Measurements from ENCODE around the gene LRP8. TPM values are rescaled to one million over a fixed set of nuclear protein-coding genes. Genes with fewer than 3 reads are reported as not detected.

The LRP8 gene
- total and polyA plus RNA-seq, 2 experiments from 2014 or later = 27.8 to 71.1 TPM

DNA sequence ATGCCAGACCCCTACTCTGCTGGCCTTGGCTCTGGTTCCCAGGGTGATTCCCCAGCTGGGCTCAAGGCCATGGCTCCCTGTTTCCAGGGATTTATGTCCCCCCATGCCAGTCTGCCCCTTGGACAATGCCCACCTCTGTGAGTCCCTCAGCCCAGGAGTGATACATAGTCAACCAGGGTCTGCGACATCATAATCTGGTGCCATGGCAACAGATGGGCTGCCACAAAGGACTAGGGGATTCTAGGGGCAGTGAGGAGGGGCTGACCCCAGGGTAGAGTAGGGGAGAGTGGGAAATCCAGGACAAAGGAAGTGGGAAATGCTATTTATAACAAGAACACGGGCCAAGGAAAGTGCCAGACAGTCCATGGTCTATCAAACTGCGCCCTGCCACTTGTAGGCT lies 33.8 kb downstream of the LRP8 start (continued):
- TF ChIP-seq, protein P1, sequence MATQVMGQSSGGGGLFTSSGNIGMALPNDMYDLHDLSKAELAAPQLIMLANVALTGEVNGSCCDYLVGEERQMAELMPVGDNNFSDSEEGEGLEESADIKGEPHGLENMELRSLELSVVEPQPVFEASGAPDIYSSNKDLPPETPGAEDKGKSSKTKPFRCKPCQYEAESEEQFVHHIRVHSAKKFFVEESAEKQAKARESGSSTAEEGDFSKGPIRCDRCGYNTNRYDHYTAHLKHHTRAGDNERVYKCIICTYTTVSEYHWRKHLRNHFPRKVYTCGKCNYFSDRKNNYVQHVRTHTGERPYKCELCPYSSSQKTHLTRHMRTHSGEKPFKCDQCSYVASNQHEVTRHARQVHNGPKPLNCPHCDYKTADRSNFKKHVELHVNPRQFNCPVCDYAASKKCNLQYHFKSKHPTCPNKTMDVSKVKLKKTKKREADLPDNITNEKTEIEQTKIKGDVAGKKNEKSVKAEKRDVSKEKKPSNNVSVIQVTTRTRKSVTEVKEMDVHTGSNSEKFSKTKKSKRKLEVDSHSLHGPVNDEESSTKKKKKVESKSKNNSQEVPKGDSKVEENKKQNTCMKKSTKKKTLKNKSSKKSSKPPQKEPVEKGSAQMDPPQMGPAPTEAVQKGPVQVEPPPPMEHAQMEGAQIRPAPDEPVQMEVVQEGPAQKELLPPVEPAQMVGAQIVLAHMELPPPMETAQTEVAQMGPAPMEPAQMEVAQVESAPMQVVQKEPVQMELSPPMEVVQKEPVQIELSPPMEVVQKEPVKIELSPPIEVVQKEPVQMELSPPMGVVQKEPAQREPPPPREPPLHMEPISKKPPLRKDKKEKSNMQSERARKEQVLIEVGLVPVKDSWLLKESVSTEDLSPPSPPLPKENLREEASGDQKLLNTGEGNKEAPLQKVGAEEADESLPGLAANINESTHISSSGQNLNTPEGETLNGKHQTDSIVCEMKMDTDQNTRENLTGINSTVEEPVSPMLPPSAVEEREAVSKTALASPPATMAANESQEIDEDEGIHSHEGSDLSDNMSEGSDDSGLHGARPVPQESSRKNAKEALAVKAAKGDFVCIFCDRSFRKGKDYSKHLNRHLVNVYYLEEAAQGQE (IDR thresholded peaks at IDR 0.05; ENCODE audit: unreplicated experiment) = no peak
- TF ChIP-seq, protein P2, sequence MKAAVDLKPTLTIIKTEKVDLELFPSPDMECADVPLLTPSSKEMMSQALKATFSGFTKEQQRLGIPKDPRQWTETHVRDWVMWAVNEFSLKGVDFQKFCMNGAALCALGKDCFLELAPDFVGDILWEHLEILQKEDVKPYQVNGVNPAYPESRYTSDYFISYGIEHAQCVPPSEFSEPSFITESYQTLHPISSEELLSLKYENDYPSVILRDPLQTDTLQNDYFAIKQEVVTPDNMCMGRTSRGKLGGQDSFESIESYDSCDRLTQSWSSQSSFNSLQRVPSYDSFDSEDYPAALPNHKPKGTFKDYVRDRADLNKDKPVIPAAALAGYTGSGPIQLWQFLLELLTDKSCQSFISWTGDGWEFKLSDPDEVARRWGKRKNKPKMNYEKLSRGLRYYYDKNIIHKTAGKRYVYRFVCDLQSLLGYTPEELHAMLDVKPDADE (IDR thresholded peaks at IDR 0.05) = no peak

DNA sequence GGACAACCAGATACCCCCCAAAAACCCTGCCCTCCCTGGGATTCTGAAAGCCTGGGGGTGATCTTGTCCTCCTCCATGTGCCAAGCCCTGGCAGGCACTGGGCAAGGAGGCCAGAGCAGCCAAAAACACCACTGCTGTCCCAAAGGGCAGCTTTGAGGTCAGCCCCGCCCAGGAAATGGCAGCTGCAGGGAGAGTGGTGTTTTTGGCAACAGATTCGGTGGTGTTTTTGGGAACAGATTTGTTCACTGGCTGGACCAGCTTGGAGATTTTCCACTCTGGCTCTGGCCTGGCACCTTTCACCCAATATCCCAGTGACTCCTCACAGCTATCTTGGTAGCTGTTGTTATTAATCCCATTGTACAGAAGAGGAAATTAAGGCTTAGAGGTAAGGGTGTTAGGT lies 34.7 kb downstream of the LRP8 start:
- Histone ChIP-seq H3F3A (replicated peaks; ENCODE audit: low read depth) (no peaks in the 10 kb centered on the region), H3K79me2 (replicated peaks; ENCODE audit: insufficient read depth) (peaks cover 51% of the 10 kb centered on the region), H3K27me3 (ENCODE audit: insufficient read depth) (no peaks in the 10 kb centered on the region), H3K9me2 (ENCODE audit: insufficient read depth) (no peaks in the 10 kb centered on the region), H3K27ac (ENCODE audit: low read depth) (no peak overlapping the region), H3K36me3 (ENCODE audit: insufficient read depth) (no peaks in the 10 kb centered on the region), H2AFZ (no peak overlapping the region), H3K4me1 (ENCODE audit: insufficient read depth) (no peaks in the 10 kb centered on the region; the same call in 1 of the 2 replicates), H4K20me1 (replicated peaks; ENCODE audit: insufficient read depth) (peaks cover 56% of the 10 kb centered on the region), H3K4me3 (no peak overlapping the region), H3K4me2 (no peak overlapping the region)
- H3K4me1 Mint-ChIP-seq = peaks cover 59% of the 10 kb centered on the region
- ATAC-seq = no peak
- DNase-seq (ENCODE audit: low spot score) = no peak
- H3K27me3 Mint-ChIP-seq (ENCODE audit: insufficient read depth, low read depth, poor library complexity) = peaks cover 30% of the 10 kb centered on the region
- H3K36me3 Mint-ChIP-seq (ENCODE audit: low read depth) = peaks cover 39% of the 10 kb centered on the region
- H3K4me3 Mint-ChIP-seq = no peak overlapping the region
- no peaks in the 10 kb centered on the region; the same call in 1 of the 3 replicates for H3K9me3 Mint-ChIP-seq
- TF ChIP-seq, protein P2 (IDR thresholded peaks at IDR 0.05) = no peak
- TF ChIP-seq, protein P3, sequence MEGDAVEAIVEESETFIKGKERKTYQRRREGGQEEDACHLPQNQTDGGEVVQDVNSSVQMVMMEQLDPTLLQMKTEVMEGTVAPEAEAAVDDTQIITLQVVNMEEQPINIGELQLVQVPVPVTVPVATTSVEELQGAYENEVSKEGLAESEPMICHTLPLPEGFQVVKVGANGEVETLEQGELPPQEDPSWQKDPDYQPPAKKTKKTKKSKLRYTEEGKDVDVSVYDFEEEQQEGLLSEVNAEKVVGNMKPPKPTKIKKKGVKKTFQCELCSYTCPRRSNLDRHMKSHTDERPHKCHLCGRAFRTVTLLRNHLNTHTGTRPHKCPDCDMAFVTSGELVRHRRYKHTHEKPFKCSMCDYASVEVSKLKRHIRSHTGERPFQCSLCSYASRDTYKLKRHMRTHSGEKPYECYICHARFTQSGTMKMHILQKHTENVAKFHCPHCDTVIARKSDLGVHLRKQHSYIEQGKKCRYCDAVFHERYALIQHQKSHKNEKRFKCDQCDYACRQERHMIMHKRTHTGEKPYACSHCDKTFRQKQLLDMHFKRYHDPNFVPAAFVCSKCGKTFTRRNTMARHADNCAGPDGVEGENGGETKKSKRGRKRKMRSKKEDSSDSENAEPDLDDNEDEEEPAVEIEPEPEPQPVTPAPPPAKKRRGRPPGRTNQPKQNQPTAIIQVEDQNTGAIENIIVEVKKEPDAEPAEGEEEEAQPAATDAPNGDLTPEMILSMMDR (conservative IDR thresholded peaks at IDR 0.05; ENCODE audit: low read depth in 2 of 2) = no peak
- TF ChIP-seq, protein P1 (IDR thresholded peaks at IDR 0.05; ENCODE audit: unreplicated experiment) = no peak
- no peak for TF ChIP-seq NANOG (IDR thresholded peaks at IDR 0.05; ENCODE audit: borderline replicate concordance)
- no peak for TF ChIP-seq STAT1 (IDR thresholded peaks at IDR 0.05; ENCODE audit: unreplicated experiment)
- H3K27ac Mint-ChIP-seq = no peak overlapping the region
